Adrenal gland (tissue), 12 donors: ENCODE data around the gene ZRANB3. TPM values are rescaled to one million over a fixed set of nuclear protein-coding genes. Genes with fewer than 3 reads are reported as not detected.

Source experiments
- DNase-seq, 7 donors: peaks; one replicate each; pipeline ENCODE4 v3.0.0-alpha.2; 2019 to 2020
- H3K27ac ChIP-seq, 5 donors: fragments of 200-600 bp; sonication (generic) in 4 of 5; 1 replicate in 3 of 5; 2 replicates in 2 of 5; pipeline versions ENCODE4 v1.5.1 to v1.8.0; 2016 to 2020; ENCODE audit warnings: mild to moderate bottlenecking in 1 of 5
- H3K27me3 ChIP-seq: fragments of 200-600 bp; 2 replicates; pipeline ENCODE4 v1.8.0; 2021
- H3K36me3 ChIP-seq, 2 donors: fragments of 200-600 bp; replicated peaks in 1 of 2; 1 replicate in 1 of 2; 2 replicates in 1 of 2; pipeline versions ENCODE4 v1.5.1 to v1.8.0; 2018 to 2022
- H3K4me1 ChIP-seq, 2 donors: fragments of 200-600 bp; replicated peaks in 1 of 2; 1 replicate in 1 of 2; 2 replicates in 1 of 2; pipeline versions ENCODE4 v1.5.1 to v1.8.0; 2018 to 2021
- H3K4me3 ChIP-seq, 4 donors: fragments of 200-600 bp; sonication (generic) in 3 of 4; one replicate each; pipeline ENCODE4 v1.5.1; 2016 to 2018
- H3K9me3 ChIP-seq, 3 donors: fragments of 200-600 bp; sonication (generic) in 1 of 3; replicated peaks in 1 of 3; 1 replicate in 2 of 3; 2 replicates in 1 of 3; pipeline versions ENCODE4 v1.5.1 to v1.8.0; 2016 to 2021
- CTCF ChIP-seq, 6 experiments: fragments of 450-650 bp in 4 of 6; fragments of 200-600 bp in 2 of 6; sonication (generic) in 1 of 6; IDR thresholded peaks; 1 replicate in 5 of 6; 2 replicates in 1 of 6; pipeline versions ENCODE4 v1.5.1 to v1.8.0; 2016 to 2021; ENCODE audit warnings: antibody characterized with exemption in 6 of 6, mild to moderate bottlenecking in 2 of 6, moderate library complexity in 1 of 6
- POLR2A ChIP-seq, 2 donors: fragments of 450-650 bp; IDR thresholded peaks; one replicate each; pipeline ENCODE4 v1.6.1; 2017; ENCODE audit warnings: antibody characterized with exemption in 2 of 2, mild to moderate bottlenecking in 2 of 2, moderate library complexity in 1 of 2
- WGBS, 4 donors: extraction: QIAGEN DNeasy Blood & Tissue Kit in 2 of 4; methylation state at CpG; one replicate each; pipeline versions ENCODE4 v1.1.5 to v1.1.7; 2013 to 2017; 5-methylcytosine and 5-hydroxymethylcytosine counted together
- intact Hi-C, 2 donors: fragments of 100-400 bp; cut with DNase I; formaldehyde crosslinking; loops; one replicate each; pipeline versions ENCODE4 v1.14.1 to v1.15.0; 2022 to 2023
- polyA plus RNA-seq, 3 donors: library from polyadenylated mRNA; stranded (reverse); fragments of 200-250 nt in 2 of 3; fragments of 350-450 nt in 1 of 3; fragmentation: Illumina TruSeq in 1 of 3; extraction: RNeasy Lipid Tissue Mini Kit (QIAGEN cat#74804) in 1 of 3; gene quantifications; one replicate each; pipeline ENCODE4 v1.2.3, GENCODE V29; 2013 to 2014
- total RNA-seq, 9 donors: library from RNA; depleted of rRNA in 4 of 9; stranded (reverse); fragments of >200 nt in 4 of 9; fragments of 120-200 nt in 1 of 9; fragmentation: NEBNext Ultra II Directional in 1 of 9; extraction: Animal tissue kit (Norgen Biotek cat#: 25700) in 1 of 9; gene quantifications; one replicate each; pipeline versions ENCODE4 v1.1.0 to v1.2.4, GENCODE V29; 2013 to 2023
- donor health status: healthy with polysubstance abuse.
- donor health status: Bipolar disorder and iron deficiency.
- donor health status: DM: yes; HTN: yes; CAD: no.
- donor health status: DM: no; HTN: no; CAD: no.
- donor health status: DM: no; HTN: no; CAD: no.
- donor health status: DM: yes; HTN: yes; CAD: no.

Gene ZRANB3
- total and polyA plus RNA-seq, 12 donors: 1.0 to 16.8 (median 9.0) TPM

- Histone ChIP-seq H3K9me3 (no peaks in the 10 kb centered on the region), H3K27me3 (no peaks in the 10 kb centered on the region), H3K4me1 (no peaks in the 10 kb centered on the region), H3K4me3 (no peak overlapping the region), H3K27ac (no peak overlapping the region), H3K36me3 (no peaks in the 10 kb centered on the region)
- WGBS, 4 donors: 94 to 99% (median 98%) methylated on average over 6 of the region's 6 CpGs
- intact Hi-C loops: no loop called here
- TF ChIP-seq CTCF (IDR thresholded peaks at IDR 0.05): no peak
- TF ChIP-seq POLR2A (IDR thresholded peaks at IDR 0.05): no peak
- DNase-seq: no peak
Measured at GRCh38 chr2:135259123-135259522, 271.9 kb downstream of the ZRANB3 start.

GRCh38 chr2:135258193-135258592 lies 272.8 kb downstream of the ZRANB3 start:
- Histone ChIP-seq H3K4me1 (no peaks in the 10 kb centered on the region), H3K9me3 (no peaks in the 10 kb centered on the region), H3K36me3 (no peaks in the 10 kb centered on the region), H3K27ac (no peak overlapping the region), H3K4me3 (no peak overlapping the region), H3K27me3 (no peaks in the 10 kb centered on the region)
- DNase-seq: no peak
- intact Hi-C loops: no loop called here
- 91 to 96% (median 93%) methylated on average over 4 of the region's 4 CpGs for WGBS, 4 donors
- TF ChIP-seq POLR2A (IDR thresholded peaks at IDR 0.05) (no peak), CTCF (IDR thresholded peaks at IDR 0.05) (no peak)

- intact Hi-C loops: no loop called here
- TF ChIP-seq POLR2A (IDR thresholded peaks at IDR 0.05): no peak
- H3K36me3 ChIP-seq: no peaks in the 10 kb centered on the region
- no peaks in the 10 kb centered on the region for H3K9me3 ChIP-seq
- H3K4me1 ChIP-seq: no peaks in the 10 kb centered on the region
- H3K4me3 ChIP-seq: no peak overlapping the region
- DNase-seq: no peak
- H3K27ac ChIP-seq: no peak overlapping the region
- 74 to 90% (median 84%) methylated on average over 2 of the region's 2 CpGs for WGBS, 4 donors
- H3K27me3 ChIP-seq: no peaks in the 10 kb centered on the region
Measured at GRCh38 chr2:135257383-135258090, 273.5 kb downstream of the ZRANB3 start.

GRCh38 chr2:135256531-135257260 lies 274.3 kb downstream of the ZRANB3 start:
- WGBS, 4 donors: 91 to 98% (median 96%) methylated on average over 3 of the region's 3 CpGs
- no peaks in the 10 kb centered on the region for H3K4me1 ChIP-seq
- H3K9me3 ChIP-seq: no peaks in the 10 kb centered on the region
- no peaks in the 10 kb centered on the region for H3K36me3 ChIP-seq
- intact Hi-C loops: no loop called here
- H3K4me3 ChIP-seq: no peak overlapping the region
- H3K27me3 ChIP-seq: no peaks in the 10 kb centered on the region
- TF ChIP-seq CTCF (IDR thresholded peaks at IDR 0.05): no peak
- no peak for TF ChIP-seq POLR2A (IDR thresholded peaks at IDR 0.05)
- H3K27ac ChIP-seq: no peak overlapping the region
- no peak for DNase-seq
